Panc1 (cell line): ENCODE results near the gene CCS.

ENCODE experiments used
- CTCF ChIP-seq: fragments of 450-650 bp; IDR thresholded peaks from 2 replicates; pipeline ENCODE4 v1.5.1; 2017; ENCODE audit warnings: mild to moderate bottlenecking
- POLR2AphosphoS5 ChIP-seq: IDR thresholded peaks from 2 replicates; pipeline ENCODE4 v1.6.1; 2012; ENCODE audit warnings: mild to moderate bottlenecking, low read depth, low read length, moderate library complexity
- REST ChIP-seq, 2 experiments: IDR thresholded peaks; 2 replicates each; pipeline ENCODE4 v1.6.1; 2011 to 2012; ENCODE audit warnings: low read depth in 2 of 2, control low read depth in 1 of 2, low read length in 1 of 2, mild to moderate bottlenecking in 1 of 2, moderate library complexity in 1 of 2; ENCODE audit not compliant: insufficient read depth in 1 of 2
- SIN3A ChIP-seq: IDR thresholded peaks from 2 replicates; pipeline ENCODE4 v1.6.1; 2012; ENCODE audit warnings: low read depth, mild to moderate bottlenecking, low read length, moderate library complexity, borderline replicate concordance; ENCODE audit not compliant: insufficient read depth

- TF ChIP-seq POLR2AphosphoS5, result no peak
- TF ChIP-seq CTCF, result no peak
- TF ChIP-seq SIN3A, result no peak
- TF ChIP-seq REST (IDR thresholded peaks at IDR 0.05; ENCODE audit: insufficient read depth in 1 of 2, low read depth in 2 of 2, low read length in 1 of 2), result no peak
Observed at GRCh38 chr11:66564538-66564937, 28.4 kb upstream of the CCS start.
